ENCODE measurements around the gene RPH3AL.
A peak's percentile ranks its signal among the peaks of the same experiment; 100 is the strongest.
"Not testable (repeated sequence)": the region's sequence is repeated elsewhere in the genome, so short reads cannot be mapped to it uniquely, and the experiment has no call there.

The RPH3AL gene

GRCh38 chr17:335691-336090, 16.9 kb downstream of the RPH3AL start:
- DNase-seq, result no peak

GRCh38 chr17:334974-335481, 17.6 kb downstream of the RPH3AL start:
- DNase-seq, result no peak

GRCh38 chr17:333626-334396, 18.8 kb downstream of the RPH3AL start:
- DNase-seq, result no peak

- DNase-seq, result no peak
Observed at GRCh38 chr17:332558-333322, 19.9 kb downstream of the RPH3AL start.

- no peak for DNase-seq
Observed at GRCh38 chr17:332023-332422, 20.6 kb downstream of the RPH3AL start.

- DNase-seq, result no peak
Observed at GRCh38 chr17:330993-331701, 21.5 kb downstream of the RPH3AL start.

GRCh38 chr17:329784-330420, 22.7 kb downstream of the RPH3AL start:
- peak; percentile 55 for DNase-seq

GRCh38 chr17:327971-328370, 24.6 kb downstream of the RPH3AL start:
- no peak for DNase-seq

GRCh38 chr17:327296-327695, 25.3 kb downstream of the RPH3AL start:
- DNase-seq, result no peak

- no peak for DNase-seq
Observed at GRCh38 chr17:326010-326621, 26.5 kb downstream of the RPH3AL start.

- no peak for DNase-seq
Observed at GRCh38 chr17:325270-326009, 27.2 kb downstream of the RPH3AL start.

- DNase-seq, result no peak
Observed at GRCh38 chr17:323721-324571, 28.7 kb downstream of the RPH3AL start.

- no peak for DNase-seq
Observed at GRCh38 chr17:323181-323580, 29.4 kb downstream of the RPH3AL start.

GRCh38 chr17:322006-322780, 30.4 kb downstream of the RPH3AL start:
- DNase-seq, result no peak

GRCh38 chr17:321386-321941, 31.1 kb downstream of the RPH3AL start:
- DNase-seq, result no peak

GRCh38 chr17:320809-321385, 31.7 kb downstream of the RPH3AL start:
- DNase-seq, result no peak

GRCh38 chr17:320139-320538, 32.5 kb downstream of the RPH3AL start:
- DNase-seq, result no peak

- DNase-seq, result no peak
Observed at GRCh38 chr17:319266-319665, 33.3 kb downstream of the RPH3AL start.

- DNase-seq, result not testable (repeated sequence)
Observed at GRCh38 chr17:317070-317469, 35.5 kb downstream of the RPH3AL start.

Data from hematopoietic multipotent progenitor cell treated with erythropoietin and hydrocortisone succinate and interleukin-3 and kit ligand, for 6 days (in vitro differentiated cells).